Parathyroid adenoma (tissue), 2 donors: ENCODE results near the gene ANK3.

Source experiments
- H2AFZ ChIP-seq: fragments of 300-600 bp; sonication (generic); one replicate; pipeline ENCODE4 v1.7.0; 2017; ENCODE audit warnings: antibody characterized with exemption, mild to moderate bottlenecking
- H3K27ac ChIP-seq: fragments of 300-600 bp; sonication (generic); one replicate; pipeline ENCODE4 v1.7.0; 2017
- H3K27me3 ChIP-seq: fragments of 300-600 bp; sonication (generic); one replicate; pipeline ENCODE4 v1.7.0; 2017; ENCODE audit warnings: low read length; ENCODE audit not compliant: control insufficient read depth, insufficient read depth
- H3K36me3 ChIP-seq: fragments of 300-600 bp; sonication (generic); one replicate; pipeline ENCODE4 v1.7.0; 2017; ENCODE audit warnings: low read length; ENCODE audit not compliant: control insufficient read depth, insufficient read depth
- H3K4me1 ChIP-seq: fragments of 300-600 bp; sonication (generic); one replicate; pipeline ENCODE4 v1.7.0; 2017; ENCODE audit warnings: control low read depth
- H3K4me2 ChIP-seq: fragments of 300-600 bp; sonication (generic); one replicate; pipeline ENCODE4 v1.7.0; 2017; ENCODE audit warnings: low read length
- H3K4me3 ChIP-seq: fragments of 300-600 bp; sonication (generic); one replicate; pipeline ENCODE4 v1.7.0; 2017; ENCODE audit warnings: low read depth, low read length
- H3K79me2 ChIP-seq: fragments of 300-600 bp; sonication (generic); one replicate; pipeline ENCODE4 v1.7.0; 2017; ENCODE audit warnings: control low read depth
- H3K9ac ChIP-seq: fragments of 300-600 bp; sonication (generic); one replicate; pipeline ENCODE4 v1.7.0; 2017; ENCODE audit warnings: mild to moderate bottlenecking
- H3K9me3 ChIP-seq: fragments of 300-600 bp; sonication (generic); one replicate; pipeline ENCODE4 v1.7.0; 2017; ENCODE audit warnings: low read length; ENCODE audit not compliant: control insufficient read depth
- CTCF ChIP-seq: fragments of 300-600 bp; sonication (generic); IDR thresholded peaks from one replicate; pipeline ENCODE4 v1.7.0; 2017; ENCODE audit warnings: antibody characterized with exemption, mild to moderate bottlenecking
- donor health status: primary hyperparathyroidism.

ANK3 gene

DNA sequence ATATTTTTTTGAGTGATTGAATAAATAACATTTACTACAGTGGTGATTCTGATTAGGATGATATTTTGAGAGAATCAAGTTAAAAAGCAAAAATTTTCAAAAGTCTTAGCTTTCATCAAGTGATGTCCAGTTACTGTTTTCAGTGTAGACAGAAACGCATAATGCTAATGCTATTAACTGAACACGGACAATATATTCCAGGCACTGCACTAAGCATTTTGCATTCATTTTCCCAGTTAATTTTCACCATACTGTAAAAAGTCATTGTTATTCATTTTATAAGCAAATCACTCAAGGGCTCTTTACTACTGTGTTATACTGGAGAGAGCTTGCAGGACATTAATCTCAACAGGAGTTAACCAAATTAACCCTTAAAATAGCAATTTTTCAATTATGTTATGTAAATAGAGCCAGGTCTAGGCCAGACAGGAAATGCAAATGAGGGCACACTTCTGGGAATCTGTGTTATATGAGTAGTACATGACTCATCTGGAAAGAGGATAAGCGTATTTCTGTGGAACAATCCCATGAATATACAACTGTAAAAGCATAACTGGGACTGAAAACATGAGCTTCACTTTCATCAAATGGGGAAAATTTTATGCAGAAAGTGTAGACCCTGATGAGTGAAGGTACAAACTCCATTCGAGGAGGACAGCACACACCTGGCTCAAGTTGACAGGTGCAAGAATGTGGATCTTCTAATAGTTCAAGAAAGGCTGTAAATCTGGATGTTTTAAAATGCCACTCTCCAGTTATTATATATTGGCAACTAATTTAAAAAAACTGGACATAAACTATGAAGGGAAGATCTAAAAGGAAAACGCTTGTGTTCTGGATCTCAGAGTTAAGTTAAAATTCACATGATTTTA lies 75.4 kb downstream of the ANK3 start:
- Histone ChIP-seq H3K27ac (no peak overlapping the region), H3K36me3 (no peaks in the 10 kb centered on the region), H3K79me2 (no peaks in the 10 kb centered on the region), H2AFZ (no peak overlapping the region), H3K4me1 (peaks cover 3% of the 10 kb centered on the region), H3K9ac (no peak overlapping the region), H3K9me3 (no peaks in the 10 kb centered on the region), H3K4me2 (no peak overlapping the region), H3K27me3 (no peaks in the 10 kb centered on the region), H3K4me3 (no peak overlapping the region)
- TF ChIP-seq CTCF: no peak

DNA sequence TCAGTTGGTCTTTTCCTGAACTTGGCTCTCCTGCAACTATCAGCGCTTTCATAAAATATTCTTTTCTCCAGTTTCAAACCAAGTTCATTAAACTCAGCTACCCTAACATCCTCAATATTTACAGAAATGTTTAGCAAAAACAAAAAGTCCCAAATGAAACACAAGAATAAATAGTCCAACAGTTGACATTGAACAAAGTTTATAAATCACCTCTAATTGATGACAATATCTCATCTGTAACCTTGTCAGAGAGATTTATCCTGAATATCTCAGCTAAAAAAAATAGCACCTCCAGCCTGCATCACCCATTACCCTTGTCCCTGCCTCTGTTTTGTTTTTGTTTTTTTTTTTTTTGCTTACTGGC lies 76.1 kb downstream of the ANK3 start:
- TF ChIP-seq CTCF: no peak
- H3K4me3 ChIP-seq: no peak overlapping the region

DNA sequence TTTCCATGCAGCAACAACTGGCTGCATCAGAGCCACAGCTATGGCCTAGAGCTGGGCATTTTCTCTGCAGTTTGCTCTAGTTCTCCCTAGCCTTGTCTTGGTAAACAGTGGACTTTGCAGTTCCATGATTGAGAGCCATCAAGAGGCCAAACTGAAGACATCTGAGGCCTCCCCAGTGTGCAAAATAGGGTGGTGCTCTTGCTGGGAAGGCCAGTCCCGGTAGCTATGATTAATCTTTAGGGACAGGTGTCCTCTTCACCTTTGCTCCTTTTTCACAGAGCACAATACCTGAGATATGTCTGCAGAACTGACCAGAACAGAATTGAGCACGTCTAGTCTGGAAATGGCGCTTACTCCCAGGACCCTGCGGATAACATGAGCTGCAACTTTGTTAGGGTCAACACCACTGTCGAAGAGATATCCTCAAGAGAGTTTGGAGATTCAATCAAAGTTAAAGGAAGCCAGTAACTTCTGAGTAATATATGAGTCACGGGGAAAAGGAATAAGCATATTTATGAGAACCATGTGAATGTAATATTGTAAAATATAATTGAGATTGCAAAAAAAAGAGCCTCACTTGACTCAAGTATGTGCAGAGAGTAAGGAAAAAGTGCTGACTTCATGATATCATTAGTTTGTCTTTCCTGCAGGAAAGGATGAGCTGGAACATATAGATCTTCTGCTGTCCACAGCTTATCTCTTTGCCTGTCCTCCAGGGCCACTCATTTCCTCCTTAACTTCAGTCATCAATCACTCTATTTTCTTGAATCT lies 76.7 kb downstream of the ANK3 start:
- H3K4me2 ChIP-seq: no peak overlapping the region
- H3K9ac ChIP-seq: no peak overlapping the region
- no peaks in the 10 kb centered on the region for H3K27me3 ChIP-seq
- no peaks in the 10 kb centered on the region for H3K9me3 ChIP-seq
- H3K79me2 ChIP-seq: no peaks in the 10 kb centered on the region
- H3K36me3 ChIP-seq: no peaks in the 10 kb centered on the region
- H3K4me1 ChIP-seq: peaks cover 3% of the 10 kb centered on the region
- H2AFZ ChIP-seq: no peak overlapping the region
- TF ChIP-seq CTCF: no peak
- H3K27ac ChIP-seq: no peak overlapping the region
- H3K4me3 ChIP-seq: no peak overlapping the region

More for the DNA sequence above, 76.1 kb downstream of the ANK3 start:
- Histone ChIP-seq H3K27me3 (no peaks in the 10 kb centered on the region), H3K27ac (no peak overlapping the region), H3K9me3 (no peaks in the 10 kb centered on the region), H3K79me2 (no peaks in the 10 kb centered on the region), H3K9ac (no peak overlapping the region), H3K4me2 (no peak overlapping the region), H3K36me3 (no peaks in the 10 kb centered on the region), H3K4me1 (peaks cover 3% of the 10 kb centered on the region), H2AFZ (no peak overlapping the region)

- no peak overlapping the region for H3K4me3 ChIP-seq
- no peaks in the 10 kb centered on the region for H3K9me3 ChIP-seq
- no peaks in the 10 kb centered on the region for H3K79me2 ChIP-seq
- H3K4me2 ChIP-seq: no peak overlapping the region
- H3K27me3 ChIP-seq: no peaks in the 10 kb centered on the region
- peaks cover 3% of the 10 kb centered on the region for H3K4me1 ChIP-seq
- H3K36me3 ChIP-seq: no peaks in the 10 kb centered on the region
- no peak overlapping the region for H3K27ac ChIP-seq
- TF ChIP-seq CTCF: no peak
- no peak overlapping the region for H2AFZ ChIP-seq
- no peak overlapping the region for H3K9ac ChIP-seq
These were observed 77.9 kb downstream of the ANK3 start for GRCh38 chr10:60311821-60312220.
